A549 (cell line): Measurements from ENCODE around the gene TTF1. TPM values are rescaled to one million over a fixed set of nuclear protein-coding genes. Genes with fewer than 3 reads are reported as not detected.

Experiments used
- ATAC-seq, 2 experiments: fragments of 200-7000 bp in 1 of 2; fragments of >200 bp in 1 of 2; cut with Nextera tagmentation in 1 of 2; cut with Tn5 transposase in 1 of 2; 3 replicates each; pipeline versions ENCODE4 v1.8.0 to v1.9.1; 2018 to 2020; ENCODE audit warnings: mild to moderate bottlenecking in 1 of 2, moderate library complexity in 1 of 2
- CTCF ChIA-PET: fragments of 300-600 bp; sonication (Branson Sonifier 250); formaldehyde crosslinking; extraction: SDS; loops from one replicate; lab custom pipeline; 2021; ENCODE audit warnings: antibody characterized with exemption, inconsistent platforms; lab: Yijun Ruan, JAX
- POLR2A ChIA-PET: fragments of 350-600 bp; formaldehyde crosslinking; extraction: SDS; loops from one replicate; lab custom pipeline; 2021; ENCODE audit warnings: antibody characterized with exemption, inconsistent platforms; lab: Yijun Ruan, JAX
- DNase-seq, 2 experiments: peaks; one replicate each; pipeline versions ENCODE4 v3.0.0 to v3.0.0-alpha.2; 2011 to 2016; ENCODE audit warnings: low read depth in 1 of 2, low spot score in 1 of 2
- FAIRE-seq: peaks from 2 replicates; lab custom pipeline; 2011; peaks lifted over from hg19 to GRCh38; lab: Jason Lieb, UNC
- H3K27ac ChIP-seq, 2 experiments: fragments of >200 bp; sonication (Bioruptor Twin); formaldehyde crosslinking; 3 replicates each; pipeline ENCODE4 v1.5.1; 2016 to 2017
- H3K4me1 ChIP-seq: fragments of >200 bp; sonication (Bioruptor Twin); formaldehyde crosslinking; 3 replicates; pipeline ENCODE4 v1.6.1; 2016
- H3K4me2 ChIP-seq: fragments of >200 bp; sonication (Bioruptor Twin); formaldehyde crosslinking; 3 replicates; pipeline ENCODE4 v1.6.1; 2016
- H3K4me3 ChIP-seq: fragments of >200 bp; sonication (Bioruptor Twin); formaldehyde crosslinking; 3 replicates; pipeline ENCODE4 v1.5.1; 2016
- H3K9me3 ChIP-seq: fragments of >200 bp; sonication (Bioruptor Twin); formaldehyde crosslinking; 3 replicates; pipeline ENCODE4 v1.6.1; 2016
- E2F6 ChIP-seq: IDR thresholded peaks from 2 replicates; pipeline ENCODE4 v1.6.1; 2012; ENCODE audit warnings: low read depth, borderline replicate concordance
- EHMT2 ChIP-seq: fragments of 200-600 bp; sonication (generic); IDR thresholded peaks from 2 replicates; pipeline ENCODE4 v1.6.1; 2016; ENCODE audit warnings: antibody characterized with exemption, low read depth, mild to moderate bottlenecking, moderate library complexity
- ESRRA ChIP-seq: fragments of 150-350 bp; IDR thresholded peaks from 2 replicates; pipeline ENCODE4 v1.6.1; 2014; ENCODE audit warnings: mild to moderate bottlenecking, low read length, borderline replicate concordance
- FOSL2 ChIP-seq, 2 experiments: fragments of 450-650 bp in 1 of 2; fragments of >200 bp in 1 of 2; sonication (Bioruptor Twin) in 1 of 2; formaldehyde crosslinking; IDR thresholded peaks; 2 replicates each; pipeline versions ENCODE4 v1.5.0 to v1.6.1; 2016 to 2020; ENCODE audit warnings: mild to moderate bottlenecking in 1 of 2, moderate library complexity in 1 of 2
- FOXS1 ChIP-seq: fragments of 250-450 bp; sonication (Bioruptor Pico); IDR thresholded peaks from 2 replicates; pipeline ENCODE4 v1.5.0; 2020; ENCODE audit warnings: mild to moderate bottlenecking, moderate library complexity
- GATA3 ChIP-seq: IDR thresholded peaks from 2 replicates; pipeline ENCODE4 v1.6.1; 2012; ENCODE audit warnings: borderline replicate concordance
- HDAC2 ChIP-seq: fragments of 200-600 bp; sonication (generic); IDR thresholded peaks from 2 replicates; pipeline ENCODE4 v1.6.1; 2016
- HEYL ChIP-seq: fragments of 250-450 bp; sonication (Bioruptor Pico); IDR thresholded peaks from 2 replicates; pipeline ENCODE4 v1.8.0; 2021; ENCODE audit warnings: mild to moderate bottlenecking, moderate library complexity
- JUN ChIP-seq, 2 experiments: fragments of >200 bp; sonication (Bioruptor Twin); formaldehyde crosslinking; IDR thresholded peaks; 2 replicates in 1 of 2; 3 replicates in 1 of 2; pipeline ENCODE4 v1.6.1; 2016 to 2017
- KDM1A ChIP-seq: fragments of 200-600 bp; sonication (generic); IDR thresholded peaks from 2 replicates; pipeline ENCODE4 v1.6.1; 2016; ENCODE audit warnings: low read depth, mild to moderate bottlenecking
- MAFK ChIP-seq: fragments of 450-650 bp; IDR thresholded peaks from 2 replicates; pipeline ENCODE4 v1.6.1; 2014; ENCODE audit not compliant: partially characterized antibody
- MAZ ChIP-seq: fragments of 150-350 bp; IDR thresholded peaks from 2 replicates; pipeline ENCODE4 v1.6.1; 2014; ENCODE audit warnings: antibody characterized with exemption, low read depth, low read length, borderline replicate concordance
- NR3C1 ChIP-seq: fragments of >200 bp; sonication (Bioruptor Twin); formaldehyde crosslinking; IDR thresholded peaks from 3 replicates; pipeline ENCODE4 v1.6.1; 2017
- PHF8 ChIP-seq: fragments of 200-600 bp; sonication (generic); IDR thresholded peaks from 2 replicates; pipeline ENCODE4 v1.6.1; 2016; ENCODE audit warnings: low read depth, mild to moderate bottlenecking, antibody characterized with exemption, moderate library complexity, borderline replicate concordance
- POLR2AphosphoS2 ChIP-seq: conservative IDR thresholded peaks from 2 replicates; pipeline ENCODE4 v1.6.1; 2012; ENCODE audit warnings: low read length, improper control_type of control experiment, inconsistent platforms
- RAD21 ChIP-seq, 2 experiments: fragments of >200 bp in 1 of 2; sonication (Bioruptor Twin) in 1 of 2; formaldehyde crosslinking in 1 of 2; IDR thresholded peaks in 1 of 2; conservative IDR thresholded peaks in 1 of 2; 2 replicates in 1 of 2; 3 replicates in 1 of 2; pipeline ENCODE4 v1.6.1; 2012 to 2018; ENCODE audit warnings: inconsistent platforms in 1 of 2
- REST ChIP-seq: fragments of 200-600 bp; sonication (generic); IDR thresholded peaks from 2 replicates; pipeline ENCODE4 v1.6.1; 2016; ENCODE audit warnings: antibody characterized with exemption, mild to moderate bottlenecking, moderate library complexity
- RFX5 ChIP-seq: fragments of 450-650 bp; IDR thresholded peaks from 2 replicates; pipeline ENCODE4 v1.7.1; 2014; ENCODE audit warnings: antibody characterized with exemption, mild to moderate bottlenecking, moderate library complexity
- SREBF2 ChIP-seq: fragments of 450-650 bp; IDR thresholded peaks from 2 replicates; pipeline ENCODE4 v1.6.1; 2014; ENCODE audit warnings: mild to moderate bottlenecking, moderate library complexity
- TFCP2L1 ChIP-seq: fragments of 250-450 bp; sonication (Bioruptor Pico); IDR thresholded peaks from 2 replicates; pipeline ENCODE4 v1.5.0; 2021; ENCODE audit warnings: mild to moderate bottlenecking
- TP53 ChIP-seq: fragments of 250-450 bp; sonication (Bioruptor Pico); IDR thresholded peaks from 2 replicates; pipeline ENCODE4 v1.5.0; 2021; ENCODE audit warnings: mild to moderate bottlenecking, moderate library complexity
- ZC3H11A ChIP-seq: fragments of 450-650 bp; IDR thresholded peaks from 2 replicates; pipeline ENCODE4 v1.6.1; 2014; ENCODE audit warnings: antibody characterized with exemption, mild to moderate bottlenecking
- ZNF302 ChIP-seq: fragments of 250-450 bp; sonication (Bioruptor Pico); IDR thresholded peaks from 2 replicates; pipeline ENCODE4 v1.9.0; 2021; ENCODE audit warnings: inconsistent platforms, mild to moderate bottlenecking, moderate library complexity
- WGBS: methylation state at CpG from one replicate; pipeline ENCODE4 v1.1.6; 2017; ENCODE audit errors: missing lambda C conversion rate; 5-methylcytosine and 5-hydroxymethylcytosine counted together
- polyA plus RNA-seq, 4 experiments: library from polyadenylated mRNA; depleted of rRNA in 3 of 4; stranded (reverse); fragments of >200 nt; fragmentation: RNase III in 1 of 4; extraction: RNeasy Plus Mini Kit Qiagen cat#74134 plus additional on column Dnase treatment in 1 of 4; gene quantifications; 2 replicates in 3 of 4; 3 replicates in 1 of 4; pipeline ENCODE4 v1.2.3, GENCODE V29; 2011 to 2017
- TF ChIP-seq, protein P1 (sequence below): IDR thresholded peaks from 2 replicates; pipeline ENCODE4 v1.6.1; 2012
- TF ChIP-seq, protein P2 (sequence below): fragments of 250-450 bp; sonication (Bioruptor Pico); IDR thresholded peaks from 2 replicates; pipeline ENCODE4 v1.5.0; 2021; ENCODE audit warnings: mild to moderate bottlenecking, moderate library complexity, borderline replicate concordance

The TTF1 gene
- polyA plus RNA-seq, 2 of the 4 experiments (the other 2 are of a cell fraction): 11.4 to 16.0 TPM

DNA sequence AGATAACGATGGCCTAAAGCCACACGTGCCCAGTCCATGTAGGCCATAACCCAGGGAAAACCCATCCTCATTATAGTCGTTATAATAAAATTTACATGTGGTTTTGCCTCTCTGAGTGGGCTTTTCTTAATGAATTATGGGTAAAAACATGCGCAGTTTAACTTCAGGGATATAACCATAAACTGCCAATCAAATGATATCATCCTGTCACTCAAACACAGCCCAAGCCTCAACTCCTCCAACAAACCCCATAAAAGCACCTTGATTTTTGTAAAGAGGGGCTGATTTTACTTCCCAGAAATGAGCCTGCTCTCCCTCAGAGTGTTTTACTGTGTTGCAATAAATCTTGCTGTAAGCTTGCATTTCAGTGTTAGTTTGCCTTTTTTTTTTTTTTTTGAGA, 36.0 kb downstream of the TTF1 start:
- FAIRE-seq (no peak), ATAC-seq (no peak), DNase-seq (no peak)
- TF ChIP-seq ZC3H11A: no peak
- no peak for TF ChIP-seq MAZ
- TF ChIP-seq RFX5: no peak
- no peak for TF ChIP-seq E2F6
- no peak for TF ChIP-seq HDAC2
- no peak for TF ChIP-seq POLR2AphosphoS2
- TF ChIP-seq HEYL (CRISPR knock-in tag): no peak
- TF ChIP-seq, protein P1, sequence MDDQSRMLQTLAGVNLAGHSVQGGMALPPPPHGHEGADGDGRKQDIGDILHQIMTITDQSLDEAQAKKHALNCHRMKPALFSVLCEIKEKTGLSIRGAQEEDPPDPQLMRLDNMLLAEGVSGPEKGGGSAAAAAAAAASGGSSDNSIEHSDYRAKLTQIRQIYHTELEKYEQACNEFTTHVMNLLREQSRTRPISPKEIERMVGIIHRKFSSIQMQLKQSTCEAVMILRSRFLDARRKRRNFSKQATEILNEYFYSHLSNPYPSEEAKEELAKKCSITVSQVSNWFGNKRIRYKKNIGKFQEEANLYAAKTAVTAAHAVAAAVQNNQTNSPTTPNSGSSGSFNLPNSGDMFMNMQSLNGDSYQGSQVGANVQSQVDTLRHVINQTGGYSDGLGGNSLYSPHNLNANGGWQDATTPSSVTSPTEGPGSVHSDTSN: no peak
- no peak for TF ChIP-seq MAFK
- TF ChIP-seq TFCP2L1: no peak
- TF ChIP-seq SREBF2: no peak
- TF ChIP-seq FOSL2 (IDR thresholded peaks at IDR 0.05): no peak
- TF ChIP-seq FOSL2 (CRISPR knock-in tag; IDR thresholded peaks at IDR 0.05): no peak
- TF ChIP-seq NR3C1: no peak
- no peak for TF ChIP-seq REST
- TF ChIP-seq TP53 (CRISPR knock-in tag): no peak
- no peak for TF ChIP-seq RAD21 (conservative IDR thresholded peaks at IDR 0.05 in 1 of 2, IDR thresholded peaks at IDR 0.05 in 1 of 2)
- TF ChIP-seq EHMT2: no peak
- TF ChIP-seq JUN (IDR thresholded peaks at IDR 0.05): no peak
- no peak for TF ChIP-seq GATA3
- H3K4me2 ChIP-seq: no peak overlapping the region
- ChIA-PET CTCF (no interaction called here), POLR2A (no interaction called here)
- no peak overlapping the region for H3K27ac ChIP-seq
- 80% methylated on average over 4 of the region's 4 CpGs for WGBS
- H3K4me3 ChIP-seq: no peak overlapping the region
- H3K4me1 ChIP-seq: no peaks in the 10 kb centered on the region
- H3K9me3 ChIP-seq: no peaks in the 10 kb centered on the region

- H3K27ac ChIP-seq: no peak overlapping the region
- POLR2A ChIA-PET: interaction anchor here (1.4 kb wide), 1 partner anchor 15 kb away, joined by 7 read pairs; the partner anchor contains the start of gene SETX
- H3K4me1 ChIP-seq: no peaks in the 10 kb centered on the region
- DNase-seq (no peak), ATAC-seq (no peak)
- CTCF ChIA-PET: interaction anchor here (1.1 kb wide), 1 partner anchor 9 kb away, joined by 6 read pairs; no protein-coding TSS in a partner anchor
- TF ChIP-seq ZC3H11A (no peak), JUN (IDR thresholded peaks at IDR 0.05) (no peak), ZNF302 (CRISPR knock-in tag) (no peak), RAD21 (conservative IDR thresholded peaks at IDR 0.05 in 1 of 2, IDR thresholded peaks at IDR 0.05 in 1 of 2) (no peak), GATA3 (no peak), E2F6 (no peak), POLR2AphosphoS2 (no peak), KDM1A (no peak), ESRRA (no peak), FOXS1 (CRISPR knock-in tag) (no peak), PHF8 (no peak)
- TF ChIP-seq, protein P2, sequence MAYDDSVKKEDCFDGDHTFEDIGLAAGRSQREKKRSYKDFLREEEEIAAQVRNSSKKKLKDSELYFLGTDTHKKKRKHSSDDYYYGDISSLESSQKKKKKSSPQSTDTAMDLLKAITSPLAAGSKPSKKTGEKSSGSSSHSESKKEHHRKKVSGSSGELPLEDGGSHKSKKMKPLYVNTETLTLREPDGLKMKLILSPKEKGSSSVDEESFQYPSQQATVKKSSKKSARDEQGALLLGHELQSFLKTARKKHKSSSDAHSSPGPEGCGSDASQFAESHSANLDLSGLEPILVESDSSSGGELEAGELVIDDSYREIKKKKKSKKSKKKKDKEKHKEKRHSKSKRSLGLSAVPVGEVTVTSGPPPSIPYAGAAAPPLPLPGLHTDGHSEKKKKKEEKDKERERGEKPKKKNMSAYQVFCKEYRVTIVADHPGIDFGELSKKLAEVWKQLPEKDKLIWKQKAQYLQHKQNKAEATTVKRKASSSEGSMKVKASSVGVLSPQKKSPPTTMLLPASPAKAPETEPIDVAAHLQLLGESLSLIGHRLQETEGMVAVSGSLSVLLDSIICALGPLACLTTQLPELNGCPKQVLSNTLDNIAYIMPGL (CRISPR knock-in tag): no peak
- TF ChIP-seq, all 56 proteins: peak for 0
- FAIRE-seq: no peak
- Histone ChIP-seq H3K9me3 (no peaks in the 10 kb centered on the region), H3K4me3 (no peak overlapping the region), H3K4me2 (no peak overlapping the region)
- 89% methylated on average over 4 of the region's 4 CpGs for WGBS
Observed at GRCh38 chr9:132369421-132369820, 37.2 kb downstream of the TTF1 start.
